Neural cell (in vitro differentiated cells): ENCODE results near the gene SOCS6.

ENCODE experiments used
- CTCF ChIP-seq: fragments of 450-650 bp; IDR thresholded peaks from 2 replicates; pipeline ENCODE4 v1.5.1; 2014; ENCODE audit warnings: antibody characterized with exemption, mild to moderate bottlenecking, moderate library complexity; ENCODE audit not compliant: poor library complexity, severe bottlenecking
- EP300 ChIP-seq: fragments of 450-650 bp; conservative IDR thresholded peaks from 2 replicates; pipeline ENCODE4 v1.6.1; 2014; ENCODE audit warnings: antibody characterized with exemption, mild to moderate bottlenecking, moderate library complexity; ENCODE audit not compliant: poor library complexity, severe bottlenecking
- EZH2 ChIP-seq: fragments of 200-600, 300-800 bp; shearing (Covaris generic), sonication (generic); IDR thresholded peaks from 2 replicates; pipeline ENCODE4 v1.6.1; 2014; ENCODE audit warnings: antibody characterized with exemption, low read length, borderline replicate concordance, mild to moderate bottlenecking; ENCODE audit not compliant: insufficient read depth, poor library complexity, severe bottlenecking
- POLR2AphosphoS5 ChIP-seq: IDR thresholded peaks from 2 replicates; pipeline ENCODE4 v1.6.1; 2012
- RAD21 ChIP-seq: fragments of 450-650 bp; conservative IDR thresholded peaks from 2 replicates; pipeline ENCODE4 v1.6.1; 2014; ENCODE audit warnings: antibody characterized with exemption, mild to moderate bottlenecking, moderate library complexity
- REST ChIP-seq: IDR thresholded peaks from 2 replicates; pipeline ENCODE4 v1.6.1; 2012; ENCODE audit warnings: borderline replicate concordance
- SMC3 ChIP-seq: fragments of 450-650 bp; conservative IDR thresholded peaks from 2 replicates; pipeline ENCODE4 v1.6.1; 2014; ENCODE audit warnings: antibody characterized with exemption, mild to moderate bottlenecking, moderate library complexity; ENCODE audit not compliant: poor library complexity
- TAF1 ChIP-seq: IDR thresholded peaks from 2 replicates; pipeline ENCODE4 v1.6.1; 2012; ENCODE audit warnings: low read depth

GRCh38 chr18:70256994-70257393 lies 31.9 kb upstream of the SOCS6 start:
- TF ChIP-seq TAF1 = no peak
- TF ChIP-seq CTCF = no peak
- TF ChIP-seq EZH2 = no peak
- no peak for TF ChIP-seq SMC3
- no peak for TF ChIP-seq POLR2AphosphoS5
- no peak for TF ChIP-seq REST
- TF ChIP-seq EP300 = no peak
- no peak for TF ChIP-seq RAD21
